ENCODE results near the gene TTLL11. TPM values are rescaled to one million over a fixed set of nuclear protein-coding genes. Genes with fewer than 3 reads are reported as not detected.

Gene TTLL11
- total RNA-seq, 6 experiments from 2014 or later, result 6.9 to 10.2 (median 8.3) TPM

GRCh38 chr9:121826711-121827110, 266.4 kb downstream of the TTLL11 start:
- no peak for TF ChIP-seq CTCF (IDR thresholded peaks at IDR 0.05)
- peaks cover 16% of the 10 kb centered on the region; the same call in 1 of the 2 replicates for H3K4me1 Mint-ChIP-seq (ENCODE audit: low read depth)
- H3K27ac Mint-ChIP-seq, result no peak overlapping the region
- no peaks in the 10 kb centered on the region for H3K9me3 Mint-ChIP-seq
- no peaks in the 10 kb centered on the region; the same call in 1 of the 2 replicates for H3K36me3 Mint-ChIP-seq (ENCODE audit: low read depth)
- no peak for DNase-seq
- no peak overlapping the region for H3K4me3 Mint-ChIP-seq
- no peaks in the 10 kb centered on the region; the same call in 1 of the 2 replicates for H3K27me3 Mint-ChIP-seq (ENCODE audit: insufficient read depth)

GRCh38 chr9:121825031-121825691, 267.9 kb downstream of the TTLL11 start:
- no peak overlapping the region for H3K4me3 Mint-ChIP-seq
- H3K27ac Mint-ChIP-seq, result no peak overlapping the region
- no peaks in the 10 kb centered on the region for H3K36me3 Mint-ChIP-seq (ENCODE audit: low read depth)
- TF ChIP-seq CTCF (IDR thresholded peaks at IDR 0.05), result no peak
- no peaks in the 10 kb centered on the region for H3K9me3 Mint-ChIP-seq
- H3K27me3 Mint-ChIP-seq (ENCODE audit: insufficient read depth), result no peaks in the 10 kb centered on the region; the same call in 1 of the 2 replicates
- no peak for DNase-seq
- peaks cover 10% of the 10 kb centered on the region; the same call in 1 of the 2 replicates for H3K4me1 Mint-ChIP-seq (ENCODE audit: low read depth)

GRCh38 chr9:121824651-121825030, 268.5 kb downstream of the TTLL11 start:
- Mint-ChIP-seq H3K9me3 (no peaks in the 10 kb centered on the region), H3K4me1 (ENCODE audit: low read depth) (peaks cover 10% of the 10 kb centered on the region; the same call in 1 of the 2 replicates), H3K27me3 (ENCODE audit: insufficient read depth) (no peaks in the 10 kb centered on the region; the same call in 1 of the 2 replicates), H3K27ac (no peak overlapping the region), H3K36me3 (ENCODE audit: low read depth) (no peaks in the 10 kb centered on the region), H3K4me3 (no peak overlapping the region)
- TF ChIP-seq CTCF (IDR thresholded peaks at IDR 0.05), result no peak
- DNase-seq, result no peak

GRCh38 chr9:121823451-121824169, 269.5 kb downstream of the TTLL11 start:
- DNase-seq, result no peak
- no peak overlapping the region for H3K4me3 Mint-ChIP-seq

More at GRCh38 chr9:121823451-121824169, 269.5 kb downstream of the TTLL11 start:
- no peak for TF ChIP-seq CTCF (IDR thresholded peaks at IDR 0.05)
- Mint-ChIP-seq H3K36me3 (ENCODE audit: low read depth) (no peaks in the 10 kb centered on the region), H3K27me3 (ENCODE audit: insufficient read depth) (peaks cover 1% of the 10 kb centered on the region), H3K27ac (no peak overlapping the region), H3K9me3 (no peaks in the 10 kb centered on the region), H3K4me1 (ENCODE audit: low read depth) (peaks cover 10% of the 10 kb centered on the region; the same call in 1 of the 2 replicates)
